Kidney (tissue), 14 donors: Measurements from ENCODE around the gene RDH8. TPM values are rescaled to one million over a fixed set of nuclear protein-coding genes. Genes with fewer than 3 reads are reported as not detected.
A peak's percentile ranks its signal among the peaks of the same experiment; 100 is the strongest.

ENCODE experiments used
- DNase-seq, 5 donors: peaks; one replicate each; pipeline ENCODE4 v3.0.0-alpha.2; 2013 to 2020
- FAIRE-seq: peaks from 2 replicates; lab custom pipeline; 2012; peaks lifted over from hg19 to GRCh38; lab: Jason Lieb, UNC
- H3K27ac ChIP-seq, 2 donors: one replicate each; pipeline ENCODE4 v1.7.0; 2013; ENCODE audit warnings: low read depth in 2 of 2, low read length in 2 of 2, inconsistent platforms in 1 of 2
- H3K27me3 ChIP-seq: one replicate; pipeline ENCODE4 v1.7.1; 2013; ENCODE audit warnings: low read length, inconsistent platforms; ENCODE audit not compliant: control insufficient read depth, insufficient read depth
- H3K36me3 ChIP-seq, 3 donors: one replicate each; pipeline versions ENCODE4 v1.7.0 to v1.7.1; 2013; ENCODE audit warnings: low read length in 3 of 3, control low read depth in 1 of 3, inconsistent platforms in 1 of 3; ENCODE audit not compliant: insufficient read depth in 3 of 3, control insufficient read depth in 2 of 3
- H3K4me1 ChIP-seq, 3 donors: one replicate each; pipeline versions ENCODE4 v1.7.0 to v1.7.1; 2013; ENCODE audit warnings: low read length in 3 of 3, inconsistent platforms in 1 of 3, low read depth in 1 of 3; ENCODE audit not compliant: control insufficient read depth in 2 of 3, insufficient read depth in 2 of 3
- H3K4me3 ChIP-seq, 3 donors: one replicate each; pipeline versions ENCODE4 v1.7.0 to v1.8.1; 2013; ENCODE audit warnings: low read length in 3 of 3, control low read depth in 1 of 3, inconsistent platforms in 1 of 3
- H3K9ac ChIP-seq, 3 donors: one replicate each; pipeline versions ENCODE4 v1.7.0 to v1.7.1; 2013; ENCODE audit warnings: low read length in 3 of 3, control low read depth in 1 of 3, inconsistent platforms in 1 of 3
- H3K9me3 ChIP-seq, 3 donors: one replicate each; pipeline versions ENCODE4 v1.7.0 to v1.7.1; 2013; ENCODE audit warnings: low read length in 3 of 3, control low read depth in 1 of 3, inconsistent platforms in 1 of 3; ENCODE audit not compliant: control insufficient read depth in 2 of 3, insufficient read depth in 1 of 3
- intact Hi-C: fragments of 100-400 bp; cut with DNase I; formaldehyde crosslinking; loops from one replicate; pipeline ENCODE4 v1.11.1; 2022
- polyA plus RNA-seq: library from polyadenylated mRNA; stranded (reverse); fragments of 350-450 nt; fragmentation: Illumina TruSeq; extraction: RNeasy Lipid Tissue Mini Kit (QIAGEN cat#74804); gene quantifications from one replicate; pipeline ENCODE4 v1.2.3, GENCODE V29; 2014; ENCODE audit warnings: low read depth, low replicate concordance; ENCODE audit not compliant: insufficient read depth
- total RNA-seq: library from RNA; stranded (reverse); fragmentation: NEBNext Ultra II Directional; extraction: Animal tissue kit (Norgen Biotek cat#: 25700); gene quantifications from one replicate; pipeline ENCODE4 v1.2.1, GENCODE V29; 2021
- TF ChIP-seq, protein P1 (sequence below): IDR thresholded peaks from 3 replicates; pipeline ENCODE4 v1.5.1; 2012; ENCODE audit warnings: mild to moderate bottlenecking, moderate library complexity, borderline replicate concordance; ENCODE audit not compliant: insufficient read depth; ENCODE audit errors: extremely low read depth
- donor health status: control.
- donor health status: control.
- donor health status: control.
- donor health status: control.
- donor health status: control.
- donor health status: DM: yes; HTN: yes; CAD: no.
- donor health status: Normal renal cell carcinoma (clear cell type).

Gene RDH8
- total and polyA plus RNA-seq, 2 donors from 2014 or later, result not detected

DNA sequence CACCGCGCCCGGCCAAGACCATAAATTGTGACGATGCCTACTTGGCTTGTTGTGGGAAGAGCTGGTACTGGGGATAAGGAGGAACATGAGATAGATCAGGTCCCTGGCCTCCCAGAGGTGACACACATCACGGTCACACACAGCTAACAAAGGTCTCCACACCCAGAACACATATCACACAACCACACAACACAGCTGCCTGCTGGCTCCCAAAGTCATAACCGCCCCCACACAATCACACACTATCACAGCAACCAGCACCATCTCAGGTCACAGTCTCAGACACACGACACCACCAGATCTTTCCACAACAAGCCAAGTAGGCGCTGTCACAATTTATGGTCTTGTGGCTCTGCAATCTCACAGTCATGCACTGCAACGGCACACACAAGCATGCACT lies 8.7 kb upstream of the RDH8 start:
- Histone ChIP-seq H3K9ac (no peak overlapping the region), H3K36me3 (no peaks in the 10 kb centered on the region), H3K9me3 (no peaks in the 10 kb centered on the region), H3K4me1 (peaks cover 0 to 3% (median 0%) of the 10 kb centered on the region in 3 donors), H3K27me3 (peaks cover 6% of the 10 kb centered on the region), H3K4me3 (no peak overlapping the region), H3K27ac (no peak overlapping the region)
- no peak for FAIRE-seq
- intact Hi-C loops, result no loop called here
- TF ChIP-seq, protein P1, sequence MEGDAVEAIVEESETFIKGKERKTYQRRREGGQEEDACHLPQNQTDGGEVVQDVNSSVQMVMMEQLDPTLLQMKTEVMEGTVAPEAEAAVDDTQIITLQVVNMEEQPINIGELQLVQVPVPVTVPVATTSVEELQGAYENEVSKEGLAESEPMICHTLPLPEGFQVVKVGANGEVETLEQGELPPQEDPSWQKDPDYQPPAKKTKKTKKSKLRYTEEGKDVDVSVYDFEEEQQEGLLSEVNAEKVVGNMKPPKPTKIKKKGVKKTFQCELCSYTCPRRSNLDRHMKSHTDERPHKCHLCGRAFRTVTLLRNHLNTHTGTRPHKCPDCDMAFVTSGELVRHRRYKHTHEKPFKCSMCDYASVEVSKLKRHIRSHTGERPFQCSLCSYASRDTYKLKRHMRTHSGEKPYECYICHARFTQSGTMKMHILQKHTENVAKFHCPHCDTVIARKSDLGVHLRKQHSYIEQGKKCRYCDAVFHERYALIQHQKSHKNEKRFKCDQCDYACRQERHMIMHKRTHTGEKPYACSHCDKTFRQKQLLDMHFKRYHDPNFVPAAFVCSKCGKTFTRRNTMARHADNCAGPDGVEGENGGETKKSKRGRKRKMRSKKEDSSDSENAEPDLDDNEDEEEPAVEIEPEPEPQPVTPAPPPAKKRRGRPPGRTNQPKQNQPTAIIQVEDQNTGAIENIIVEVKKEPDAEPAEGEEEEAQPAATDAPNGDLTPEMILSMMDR, result no peak
- peak in 1 of 5 donors; percentile 5 for DNase-seq

DNA sequence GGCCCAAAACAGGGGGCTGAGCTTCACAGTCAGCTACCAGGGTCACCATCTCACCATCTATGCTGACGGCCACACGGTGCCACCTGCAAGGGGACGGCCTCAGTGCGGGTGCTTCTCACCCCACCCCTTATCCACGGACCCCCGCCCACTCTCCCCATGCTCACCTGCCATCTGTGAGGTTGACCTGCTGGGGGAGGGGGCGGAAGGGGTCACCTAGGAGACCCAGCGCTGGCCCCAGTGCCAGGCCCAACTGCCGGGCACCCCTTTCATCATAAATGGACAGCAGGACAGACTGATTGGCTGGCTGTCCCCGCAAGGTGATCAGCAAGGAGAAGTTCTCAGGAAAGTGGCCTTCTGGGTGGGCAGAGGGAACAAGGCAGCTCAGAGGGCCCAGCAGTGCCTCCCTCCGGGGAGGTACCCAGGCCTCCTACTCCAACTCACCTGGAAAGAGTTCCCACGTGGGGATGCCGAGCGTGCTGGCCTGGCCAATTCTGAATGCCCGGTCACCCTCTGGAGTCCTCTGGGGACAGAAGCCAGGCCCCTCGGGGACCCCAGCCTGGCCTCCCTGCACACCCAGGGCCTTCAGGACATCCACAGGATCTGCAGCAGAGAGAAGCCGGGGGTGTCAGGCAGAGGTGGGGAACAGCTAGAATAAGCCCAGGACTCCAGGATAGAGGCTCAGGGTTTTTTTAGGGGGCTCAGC lies 7.5 kb upstream of the RDH8 start:
- Histone ChIP-seq H3K36me3 (no peaks in the 10 kb centered on the region), H3K9me3 (no peaks in the 10 kb centered on the region), H3K4me3 (no peak overlapping the region), H3K4me1 (peaks cover 0 to 5% (median 0%) of the 10 kb centered on the region in 3 donors), H3K27me3 (peaks cover 11% of the 10 kb centered on the region), H3K27ac (no peak overlapping the region), H3K9ac (no peak overlapping the region)
- DNase-seq (no peak), FAIRE-seq (no peak)
- intact Hi-C loops, result no loop called here
- TF ChIP-seq, protein P1, result no peak

DNA sequence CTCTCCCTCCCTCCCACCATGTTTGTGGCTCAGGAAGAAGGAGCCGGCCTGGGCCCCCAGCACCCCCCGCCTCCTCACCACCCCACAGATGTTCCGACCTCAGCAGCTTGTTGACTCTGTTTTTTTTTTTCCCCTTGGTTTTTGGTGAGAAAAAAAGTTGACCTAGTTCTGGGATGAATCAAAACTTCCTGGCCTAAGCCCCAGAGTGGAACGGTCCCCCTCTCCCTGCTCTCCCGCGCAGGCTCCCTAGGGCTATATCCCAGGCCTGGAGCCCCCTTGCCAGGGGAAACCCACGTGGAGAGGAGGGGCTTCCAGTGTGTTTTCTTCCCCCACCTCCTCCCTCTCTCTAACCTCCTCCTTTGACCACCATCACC lies 7.0 kb upstream of the RDH8 start:
- Histone ChIP-seq H3K27me3 (peaks cover 12% of the 10 kb centered on the region), H3K4me3 (no peak overlapping the region)

More for the DNA sequence above, 7.0 kb upstream of the RDH8 start:
- no peak overlapping the region for H3K9ac ChIP-seq
- peak overlapping the region in 1 of 2 donors; percentile 13 for H3K27ac ChIP-seq
- H3K36me3 ChIP-seq, result no peaks in the 10 kb centered on the region
- TF ChIP-seq, protein P1, result no peak
- peaks cover 0 to 5% (median 0%) of the 10 kb centered on the region in 3 donors for H3K4me1 ChIP-seq
- H3K9me3 ChIP-seq, result no peaks in the 10 kb centered on the region
- DNase-seq (peak in 1 of 5 donors; percentile 10), FAIRE-seq (no peak)
- intact Hi-C loops, result no loop called here
